GM12801 (cell line): ENCODE data around the gene LYSMD4.

ENCODE experiments used
- CTCF ChIP-seq: IDR thresholded peaks from one replicate; pipeline ENCODE4 v1.5.1; 2011; ENCODE audit warnings: control low read depth; ENCODE audit not compliant: insufficient read length; ENCODE audit errors: extremely low read depth

The LYSMD4 gene

DNA sequence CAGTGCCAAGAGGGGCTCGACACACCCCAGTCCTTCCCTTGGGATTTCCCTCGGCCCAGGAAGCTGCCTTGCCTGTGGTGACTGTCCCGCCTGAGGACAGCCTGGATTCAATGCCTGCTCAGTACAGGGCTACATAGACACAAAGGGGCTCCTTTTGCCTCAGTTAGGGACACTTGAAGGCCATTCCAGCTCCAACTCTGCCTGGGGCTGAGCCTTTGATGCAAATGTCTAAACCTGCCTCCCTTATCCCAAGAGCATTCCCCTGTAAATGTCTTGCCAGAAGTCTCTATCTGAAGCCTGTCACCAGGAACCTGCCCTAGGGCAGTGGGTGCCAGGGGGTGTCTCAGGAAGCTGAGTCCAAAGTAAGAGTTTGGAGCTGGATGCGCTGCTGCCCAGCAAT, 19.3 kb upstream of the LYSMD4 start:
- TF ChIP-seq CTCF = no peak

DNA sequence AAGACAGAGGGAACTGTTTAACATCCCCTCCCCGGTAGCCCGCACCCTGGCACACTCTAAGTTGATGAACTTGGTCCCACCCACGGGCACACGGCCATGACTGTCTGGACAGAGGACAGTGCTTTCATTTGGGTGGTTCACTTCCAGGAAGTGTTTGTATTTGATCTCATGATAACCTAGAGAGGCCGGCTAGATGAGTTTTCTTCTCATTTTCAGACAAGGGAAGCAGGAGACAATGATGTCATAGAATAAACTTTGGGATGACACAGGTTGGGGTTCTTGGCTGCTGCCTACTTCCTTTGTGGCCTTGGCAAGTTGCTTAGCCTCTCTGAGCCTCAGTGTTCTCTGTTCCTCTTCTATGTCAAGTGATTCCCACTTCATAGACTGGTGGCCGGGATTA, 16.1 kb upstream of the LYSMD4 start:
- no peak for TF ChIP-seq CTCF

DNA sequence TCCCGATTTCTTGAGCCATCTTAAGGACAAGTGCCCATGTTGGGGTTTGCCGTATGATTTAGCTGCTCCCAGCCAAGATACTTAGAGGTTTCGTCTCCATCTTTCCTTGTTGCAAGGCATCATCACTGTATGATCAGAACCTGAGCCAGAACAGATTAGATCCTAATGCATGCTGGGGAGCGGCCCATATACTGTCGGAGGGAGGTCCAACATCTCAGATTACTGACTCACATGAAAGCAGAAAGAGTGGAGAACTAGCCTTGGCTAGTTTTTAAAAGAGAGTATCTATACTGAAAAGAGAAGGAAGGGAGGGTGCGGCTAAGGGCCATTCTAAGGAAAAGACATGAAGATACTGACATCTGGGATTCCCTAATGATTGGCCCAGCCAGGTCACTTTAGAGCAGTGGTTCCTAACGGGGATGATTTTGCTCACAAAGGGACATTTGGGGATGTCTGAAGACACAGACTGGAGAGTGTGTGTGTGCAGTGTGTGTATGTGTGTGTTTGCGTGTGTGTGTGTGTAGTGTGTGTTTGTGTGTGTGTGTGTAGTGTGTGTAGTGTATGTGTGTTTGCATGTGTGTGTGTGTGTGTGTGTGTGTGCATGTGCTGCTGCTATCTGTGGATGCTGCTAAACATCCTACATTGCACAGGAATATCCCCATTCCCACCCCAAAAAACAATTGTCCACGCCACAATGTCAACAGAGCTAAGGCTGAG, 12.3 kb upstream of the LYSMD4 start:
- TF ChIP-seq CTCF = no peak

GRCh38 chr15:99744142-99744541, 10.9 kb upstream of the LYSMD4 start:
- no peak for TF ChIP-seq CTCF

DNA sequence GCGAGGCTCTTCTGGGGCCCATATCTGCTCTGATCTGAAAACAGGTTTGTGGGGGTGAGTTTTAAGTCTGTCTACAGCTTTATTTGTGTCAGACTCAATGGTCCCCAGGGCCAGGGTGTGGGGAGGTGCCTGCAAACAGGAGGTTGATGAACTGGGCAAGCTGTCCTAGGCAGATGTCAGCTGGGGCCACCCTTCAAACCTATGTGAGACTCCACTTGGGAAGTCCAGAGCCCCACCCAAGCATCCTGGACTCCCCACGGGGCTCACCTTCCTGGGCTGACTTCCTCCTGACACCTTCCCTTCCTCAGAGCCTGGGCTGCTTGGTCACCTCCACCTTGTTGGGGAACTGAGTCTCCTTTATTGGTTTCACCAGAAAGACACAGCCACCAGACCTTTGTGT, 8.6 kb upstream of the LYSMD4 start:
- TF ChIP-seq CTCF = no peak

DNA sequence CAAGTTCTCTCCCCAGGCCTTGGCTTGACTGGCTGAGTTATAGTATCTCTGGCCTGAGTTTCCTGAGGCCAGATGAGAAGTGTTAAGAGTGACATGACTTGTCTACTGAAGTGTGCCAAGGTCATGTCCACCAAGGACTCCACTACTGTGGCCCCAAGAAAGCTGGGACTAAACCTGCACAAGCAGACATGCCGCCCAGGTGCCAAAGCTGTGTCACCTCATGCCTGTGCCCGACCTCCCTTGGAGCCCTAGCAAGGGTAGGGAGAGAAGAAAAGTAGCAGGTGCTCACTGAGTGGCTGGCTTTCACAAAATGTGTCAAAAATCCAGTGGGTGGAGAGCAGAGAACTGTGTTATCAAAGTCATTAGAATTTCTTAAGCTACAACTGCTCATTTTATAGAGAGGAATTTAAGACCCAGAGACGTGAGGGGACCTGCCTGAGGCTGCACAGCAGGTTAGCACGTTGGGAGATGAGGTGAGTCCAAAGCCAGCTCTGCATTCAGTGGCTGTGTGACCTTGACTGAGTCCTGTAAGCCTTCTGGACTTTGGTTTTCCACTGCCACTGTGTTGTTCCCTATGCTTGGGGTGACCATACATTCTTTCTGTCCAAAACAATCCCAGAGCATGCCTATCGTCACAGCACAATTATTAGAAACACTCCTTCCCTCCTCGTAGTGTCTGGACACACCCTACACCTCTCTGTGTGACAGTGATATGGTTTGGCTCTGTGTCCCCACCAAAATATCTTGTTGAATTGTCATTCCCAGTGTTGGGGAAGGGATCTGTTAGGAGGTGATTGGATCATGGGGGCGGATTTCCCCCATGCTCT, 5.0 kb upstream of the LYSMD4 start:
- no peak for TF ChIP-seq CTCF

GRCh38 chr15:99736702-99737101, 3.5 kb upstream of the LYSMD4 start:
- TF ChIP-seq CTCF = no peak
